Spleen (tissue), 11 donors: ENCODE results near the gene PCSK1N. TPM values are rescaled to one million over a fixed set of nuclear protein-coding genes. Genes with fewer than 3 reads are reported as not detected.

Source experiments
- DNase-seq: peaks from one replicate; pipeline ENCODE4 v3.0.0-alpha.2; 2020
- H3K27ac ChIP-seq, 8 donors: fragments of 200-600 bp; sonication (generic) in 7 of 8; 1 replicate in 4 of 8; 2 replicates in 4 of 8; pipeline versions ENCODE4 v1.5.0 to v1.8.0; 2016 to 2021; ENCODE audit warnings: inconsistent platforms in 4 of 8, mild to moderate bottlenecking in 4 of 8, moderate library complexity in 1 of 8
- H3K27me3 ChIP-seq, 7 donors: fragments of 200-600 bp; sonication (generic) in 6 of 7; replicated peaks in 1 of 7; 1 replicate in 4 of 7; 2 replicates in 3 of 7; pipeline versions ENCODE4 v1.5.0 to v1.8.0; 2016 to 2021; ENCODE audit warnings: inconsistent platforms in 3 of 7, mild to moderate bottlenecking in 1 of 7
- H3K36me3 ChIP-seq, 6 donors: fragments of 200-600 bp; sonication (generic) in 5 of 6; 1 replicate in 4 of 6; 2 replicates in 2 of 6; pipeline versions ENCODE4 v1.5.0 to v1.8.0; 2016 to 2021; ENCODE audit warnings: inconsistent platforms in 2 of 6
- H3K4me1 ChIP-seq, 6 donors: fragments of 200-600 bp; sonication (generic) in 5 of 6; 1 replicate in 3 of 6; 2 replicates in 3 of 6; pipeline versions ENCODE4 v1.5.0 to v1.8.0; 2016 to 2021; ENCODE audit warnings: inconsistent platforms in 3 of 6
- H3K4me3 ChIP-seq, 8 donors: fragments of 200-600 bp; sonication (generic) in 7 of 8; 1 replicate in 4 of 8; 2 replicates in 4 of 8; pipeline versions ENCODE4 v1.5.0 to v1.8.0; 2016 to 2021; ENCODE audit warnings: inconsistent platforms in 4 of 8, mild to moderate bottlenecking in 4 of 8, moderate library complexity in 2 of 8
- H3K9me3 ChIP-seq, 8 donors: fragments of 200-600 bp; sonication (generic) in 7 of 8; 1 replicate in 4 of 8; 2 replicates in 4 of 8; pipeline versions ENCODE4 v1.5.0 to v1.8.0; 2016 to 2021; ENCODE audit warnings: inconsistent platforms in 4 of 8
- CTCF ChIP-seq, 11 experiments: fragments of 200-600 bp in 7 of 11; fragments of 450-650 bp in 4 of 11; sonication (generic) in 4 of 11; IDR thresholded peaks in 8 of 11; conservative IDR thresholded peaks in 3 of 11; 1 replicate in 7 of 11; 2 replicates in 4 of 11; pipeline versions ENCODE4 v1.4.0 to v1.8.0; 2016 to 2021; ENCODE audit warnings: antibody characterized with exemption in 11 of 11, inconsistent platforms in 4 of 11, mild to moderate bottlenecking in 1 of 11
- POLR2A ChIP-seq, 3 donors: fragments of 450-650 bp; IDR thresholded peaks; one replicate each; pipeline ENCODE4 v1.5.1; 2017; ENCODE audit warnings: antibody characterized with exemption in 3 of 3, mild to moderate bottlenecking in 1 of 3
- POLR2AphosphoS5 ChIP-seq, 3 donors: sonication (generic); formaldehyde crosslinking; IDR thresholded peaks; one replicate each; pipeline ENCODE4 v1.5.1; 2017; ENCODE audit warnings: antibody characterized with exemption in 3 of 3
- WGBS, 5 donors: extraction: QIAGEN DNeasy Blood & Tissue Kit in 3 of 5; methylation state at CpG; one replicate each; pipeline versions ENCODE4 v1.1.5 to v1.1.7; 2013 to 2018; 5-methylcytosine and 5-hydroxymethylcytosine counted together
- intact Hi-C: fragments of 100-400 bp; cut with DNase I; formaldehyde crosslinking; loops from one replicate; pipeline ENCODE4 v1.15.0; 2023; ENCODE audit warnings: low total_unique reads
- polyA plus RNA-seq, 3 donors: library from polyadenylated mRNA; stranded (reverse); fragments of 200-250 nt; gene quantifications; one replicate each; pipeline ENCODE4 v1.2.1, GENCODE V29; 2013
- total RNA-seq, 7 donors: library from RNA; depleted of rRNA in 3 of 7; stranded (reverse); fragments of >200 nt in 3 of 7; fragmentation: NEBNext Ultra II Directional in 4 of 7; extraction: Animal tissue kit (Norgen Biotek cat#: 25700) in 4 of 7; gene quantifications; one replicate each; pipeline versions ENCODE4 v1.1.0 to v1.2.1, GENCODE V29; 2016 to 2021
- donor health status: healthy with polysubstance abuse.
- donor health status: DM: no; HTN: no; CAD: no; lungs with moderate emphysema.
- donor health status: DM: no; HTN: no; CAD: no.
- donor health status: Bipolar disorder and iron deficiency.
- donor health status: healthy.
- donor health status: DM: no; HTN: no; CAD: no.
- donor health status: DM: yes; HTN: yes; CAD: no.

The PCSK1N gene
- total and polyA plus RNA-seq, 10 donors: 0.10 to 0.74 (median 0.42) TPM; not detected in 4

- H3K4me3 ChIP-seq: no peak overlapping the region
- H3K9me3 ChIP-seq: no peaks in the 10 kb centered on the region
- no peaks in the 10 kb centered on the region for H3K27me3 ChIP-seq
- TF ChIP-seq POLR2AphosphoS5 (IDR thresholded peaks at IDR 0.05) (no peak), POLR2A (IDR thresholded peaks at IDR 0.05) (no peak), CTCF (IDR thresholded peaks at IDR 0.05 in 8 of 11, conservative IDR thresholded peaks at IDR 0.05 in 3 of 11) (no peak)
- H3K36me3 ChIP-seq: peaks cover 0 to 54% (median 0%) of the 10 kb centered on the region in 6 donors
- intact Hi-C loops: loop anchor here (10.0 kb wide), 1 partner anchor 89 kb away; the partner anchor contains the start of genes PQBP1 and TIMM17B
- no peak overlapping the region for H3K27ac ChIP-seq
- peaks cover 0 to 7% (median 2%) of the 10 kb centered on the region in 6 donors for H3K4me1 ChIP-seq
- DNase-seq: no peak
- 79 to 100% (median 94%) methylated on average over 1 to 4 of the region's 4 CpGs for WGBS, 5 donors
These were observed 29.3 kb downstream of the PCSK1N start for GRCh38 chrX:48806081-48806480.

- no peak for TF ChIP-seq CTCF (IDR thresholded peaks at IDR 0.05 in 8 of 11, conservative IDR thresholded peaks at IDR 0.05 in 3 of 11)
- TF ChIP-seq POLR2A (IDR thresholded peaks at IDR 0.05): no peak
- no peak for TF ChIP-seq POLR2AphosphoS5 (IDR thresholded peaks at IDR 0.05)
- H3K9me3 ChIP-seq: no peaks in the 10 kb centered on the region
- 52 to 71% (median 56%) methylated on average over 4 of the region's 4 CpGs for WGBS, 5 donors
- no peaks in the 10 kb centered on the region for H3K27me3 ChIP-seq
- peaks cover 0 to 15% (median 8%) of the 10 kb centered on the region in 6 donors for H3K4me1 ChIP-seq
- peak overlapping the region in 7 of 8 donors; percentile 88 to 98 (median 92) for H3K27ac ChIP-seq
- intact Hi-C loops: loop anchor here (10.0 kb wide), 1 partner anchor 92 kb away; the partner anchor contains the start of genes PQBP1 and TIMM17B
- DNase-seq: no peak
- H3K4me3 ChIP-seq: peak overlapping the region in 6 of 8 donors; percentile 37 to 73 (median 42)
- H3K36me3 ChIP-seq: peaks cover 0 to 36% (median 0%) of the 10 kb centered on the region in 6 donors
These were observed 32.6 kb downstream of the PCSK1N start for GRCh38 chrX:48802905-48803200.

- DNase-seq: peak; percentile 92
- WGBS, 5 donors: 5 to 43% (median 9%) methylated on average over 32 to 40 of the region's 40 CpGs
These were observed 33.1 kb downstream of the PCSK1N start for GRCh38 chrX:48802089-48802904.

More at GRCh38 chrX:48802089-48802904, 33.1 kb downstream of the PCSK1N start:
- Histone ChIP-seq H3K27me3 (no peaks in the 10 kb centered on the region), H3K9me3 (no peaks in the 10 kb centered on the region), H3K27ac (peak overlapping the region; percentile 83 to 98 (median 92)), H3K4me3 (peak overlapping the region; percentile 27 to 73 (median 38)), H3K4me1 (peaks cover 0 to 15% (median 8%) of the 10 kb centered on the region in 6 donors), H3K36me3 (peaks cover 0 to 35% (median 0%) of the 10 kb centered on the region in 6 donors)
- intact Hi-C loops: loop anchor here (10.0 kb wide), 1 partner anchor 93 kb away; the partner anchor contains the start of genes PQBP1 and TIMM17B
- TF ChIP-seq POLR2AphosphoS5 (IDR thresholded peaks at IDR 0.05) (peak in 2 of 3 donors; percentile 18 to 60), POLR2A (IDR thresholded peaks at IDR 0.05) (peak in 1 of 3 donors; percentile 62), CTCF (IDR thresholded peaks at IDR 0.05 in 8 of 11, conservative IDR thresholded peaks at IDR 0.05 in 3 of 11) (peak in 1 of 11 experiments; percentile 15)
